Epithelial cell of esophagus (primary cell): ENCODE data around the gene TTC39B.
A peak's percentile ranks its signal among the peaks of the same experiment; 100 is the strongest.
"Not testable (repeated sequence)": the region's sequence is repeated elsewhere in the genome, so short reads cannot be mapped to it uniquely, and the experiment has no call there.

Source experiments
- DNase-seq: peaks from one replicate; pipeline ENCODE4 v3.0.0; 2010; ENCODE audit warnings: low read depth
- H3K4me3 ChIP-seq: 2 replicates; pipeline ENCODE4 v1.5.1; 2011; ENCODE audit warnings: mild to moderate bottlenecking, low read length, control low read depth
- TF ChIP-seq, protein P1 (sequence below): IDR thresholded peaks from 2 replicates; pipeline ENCODE4 v1.5.1; 2011; ENCODE audit warnings: low read depth, mild to moderate bottlenecking, low read length, control low read depth, inconsistent platforms; ENCODE audit not compliant: insufficient read depth; ENCODE audit errors: missing control alignments

Gene TTC39B

DNA sequence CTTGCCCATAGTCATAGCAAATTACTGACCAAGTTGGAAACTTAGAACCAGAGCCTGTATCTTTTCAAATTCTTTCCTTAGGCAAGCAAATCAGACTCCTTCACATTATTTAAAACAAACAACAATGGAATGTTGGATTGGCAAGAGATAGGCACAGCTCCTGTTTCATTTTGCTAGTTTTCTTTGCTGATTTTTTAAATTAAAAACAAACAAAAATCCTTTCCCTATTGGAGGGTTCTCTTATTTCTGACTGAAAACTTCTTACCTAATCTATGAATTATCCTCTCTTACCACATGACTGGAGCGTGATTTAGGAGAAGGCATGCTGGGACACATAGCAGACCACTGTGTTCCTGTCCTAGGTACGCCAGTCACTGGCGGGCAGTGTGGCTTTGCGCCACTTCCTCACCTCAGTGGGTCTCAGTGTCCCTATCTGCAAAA is 63.0 kb downstream of the TTC39B start:
- peak; percentile 36 for DNase-seq
- TF ChIP-seq, protein P1, sequence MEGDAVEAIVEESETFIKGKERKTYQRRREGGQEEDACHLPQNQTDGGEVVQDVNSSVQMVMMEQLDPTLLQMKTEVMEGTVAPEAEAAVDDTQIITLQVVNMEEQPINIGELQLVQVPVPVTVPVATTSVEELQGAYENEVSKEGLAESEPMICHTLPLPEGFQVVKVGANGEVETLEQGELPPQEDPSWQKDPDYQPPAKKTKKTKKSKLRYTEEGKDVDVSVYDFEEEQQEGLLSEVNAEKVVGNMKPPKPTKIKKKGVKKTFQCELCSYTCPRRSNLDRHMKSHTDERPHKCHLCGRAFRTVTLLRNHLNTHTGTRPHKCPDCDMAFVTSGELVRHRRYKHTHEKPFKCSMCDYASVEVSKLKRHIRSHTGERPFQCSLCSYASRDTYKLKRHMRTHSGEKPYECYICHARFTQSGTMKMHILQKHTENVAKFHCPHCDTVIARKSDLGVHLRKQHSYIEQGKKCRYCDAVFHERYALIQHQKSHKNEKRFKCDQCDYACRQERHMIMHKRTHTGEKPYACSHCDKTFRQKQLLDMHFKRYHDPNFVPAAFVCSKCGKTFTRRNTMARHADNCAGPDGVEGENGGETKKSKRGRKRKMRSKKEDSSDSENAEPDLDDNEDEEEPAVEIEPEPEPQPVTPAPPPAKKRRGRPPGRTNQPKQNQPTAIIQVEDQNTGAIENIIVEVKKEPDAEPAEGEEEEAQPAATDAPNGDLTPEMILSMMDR: no peak
- H3K4me3 ChIP-seq: no peak overlapping the region

DNA sequence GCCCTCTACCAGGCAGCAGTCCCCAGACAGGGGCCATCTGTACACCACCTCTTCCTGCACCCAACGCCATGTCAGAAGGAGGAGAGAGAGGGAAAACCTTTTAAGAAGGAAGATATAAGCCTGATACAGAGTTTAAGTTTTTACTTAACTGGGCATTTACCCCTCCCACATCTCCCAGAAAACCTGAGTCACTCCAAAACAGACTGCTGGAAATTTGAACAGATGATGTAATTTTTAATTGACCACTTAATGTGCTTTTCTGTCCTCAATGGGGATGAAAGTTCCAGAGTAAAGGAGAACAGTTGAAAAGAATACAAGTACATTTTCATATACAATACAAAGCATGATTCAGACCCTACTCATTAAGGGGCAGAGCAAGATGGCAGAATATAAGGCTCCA is 63.9 kb downstream of the TTC39B start:
- TF ChIP-seq, protein P1: no peak
- H3K4me3 ChIP-seq: no peak overlapping the region
- DNase-seq: peak; percentile 21

DNA sequence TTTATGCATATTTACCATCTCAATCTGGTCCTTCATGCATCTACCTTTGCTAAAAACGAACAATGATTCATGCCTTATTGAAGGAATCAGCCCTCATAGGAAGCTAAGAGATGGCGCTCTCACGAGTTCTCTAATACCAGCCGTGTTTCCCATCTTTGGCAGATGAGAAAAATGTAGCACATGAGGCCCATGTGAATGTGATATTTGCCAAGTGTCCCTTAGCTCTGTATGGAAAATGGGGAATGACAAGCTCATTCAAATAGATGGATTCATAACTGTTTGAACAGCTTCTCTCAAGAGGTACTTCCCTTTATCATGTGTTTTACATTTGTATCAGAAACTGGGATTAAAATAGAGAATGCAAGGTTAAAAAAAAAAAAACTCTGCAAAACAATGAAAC is 66.1 kb downstream of the TTC39B start:
- no peak overlapping the region for H3K4me3 ChIP-seq
- TF ChIP-seq, protein P1: no peak
- DNase-seq: no peak

DNA sequence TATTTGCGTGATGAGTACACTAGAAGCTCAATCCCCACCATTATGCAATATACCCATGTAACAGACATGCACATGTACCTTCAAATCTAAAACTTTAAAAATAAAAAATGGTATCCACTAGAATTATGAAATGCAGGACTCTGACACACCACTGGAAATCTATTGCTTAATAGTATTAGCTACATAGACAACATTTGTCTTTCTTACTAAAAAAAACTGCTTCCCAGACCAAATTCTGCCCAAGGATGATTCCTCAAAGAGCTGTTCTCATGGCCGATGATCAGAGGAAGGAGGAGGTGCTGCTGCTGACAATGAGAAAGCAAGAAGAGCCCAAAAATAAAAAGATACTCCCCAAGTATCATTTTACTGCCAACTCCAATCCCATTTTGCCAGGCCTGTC is 67.2 kb downstream of the TTC39B start:
- no peak for DNase-seq

DNA sequence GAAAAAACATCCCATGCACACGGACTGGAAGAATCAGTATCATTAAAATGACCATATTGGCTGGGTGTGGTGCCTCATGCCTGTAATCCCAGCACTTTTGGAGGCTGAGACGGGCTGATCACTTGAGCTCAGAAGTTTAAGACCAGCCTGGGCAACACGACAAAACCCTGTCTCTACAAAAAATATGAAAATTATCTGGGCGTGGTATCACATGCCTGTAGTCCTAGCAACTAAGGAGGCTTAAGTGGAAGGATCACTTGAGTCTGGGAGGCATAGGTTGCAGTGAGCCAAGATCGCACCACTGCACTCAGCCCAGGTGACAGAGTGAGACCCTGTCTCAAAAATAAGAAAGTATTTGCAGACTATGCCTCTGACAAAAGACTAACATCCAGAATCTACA is 68.4 kb downstream of the TTC39B start:
- TF ChIP-seq, protein P1: no peak
- H3K4me3 ChIP-seq: no peak overlapping the region
- no peak for DNase-seq

More for the DNA sequence above, 67.2 kb downstream of the TTC39B start:
- no peak overlapping the region for H3K4me3 ChIP-seq
- TF ChIP-seq, protein P1: no peak

DNA sequence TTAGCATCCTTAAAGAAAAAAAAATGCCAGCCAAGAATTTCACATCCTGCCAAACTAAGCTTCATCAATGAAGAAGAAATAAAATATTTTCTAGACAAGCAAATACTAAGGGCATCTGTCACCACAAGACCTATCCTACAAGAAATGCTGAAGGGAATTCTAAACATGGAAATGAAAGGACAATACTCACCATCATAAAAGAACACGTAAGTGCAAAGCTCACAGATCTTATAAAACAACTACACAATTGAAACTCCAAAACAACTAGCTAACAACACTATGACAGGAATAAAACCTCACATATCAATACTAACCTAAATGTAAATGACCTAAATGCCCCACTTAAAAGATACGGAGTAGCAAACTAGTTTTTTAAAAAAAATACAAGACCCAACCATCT is 71.4 kb downstream of the TTC39B start:
- TF ChIP-seq, protein P1: no peak
- no peak for DNase-seq
- no peak overlapping the region for H3K4me3 ChIP-seq

DNA sequence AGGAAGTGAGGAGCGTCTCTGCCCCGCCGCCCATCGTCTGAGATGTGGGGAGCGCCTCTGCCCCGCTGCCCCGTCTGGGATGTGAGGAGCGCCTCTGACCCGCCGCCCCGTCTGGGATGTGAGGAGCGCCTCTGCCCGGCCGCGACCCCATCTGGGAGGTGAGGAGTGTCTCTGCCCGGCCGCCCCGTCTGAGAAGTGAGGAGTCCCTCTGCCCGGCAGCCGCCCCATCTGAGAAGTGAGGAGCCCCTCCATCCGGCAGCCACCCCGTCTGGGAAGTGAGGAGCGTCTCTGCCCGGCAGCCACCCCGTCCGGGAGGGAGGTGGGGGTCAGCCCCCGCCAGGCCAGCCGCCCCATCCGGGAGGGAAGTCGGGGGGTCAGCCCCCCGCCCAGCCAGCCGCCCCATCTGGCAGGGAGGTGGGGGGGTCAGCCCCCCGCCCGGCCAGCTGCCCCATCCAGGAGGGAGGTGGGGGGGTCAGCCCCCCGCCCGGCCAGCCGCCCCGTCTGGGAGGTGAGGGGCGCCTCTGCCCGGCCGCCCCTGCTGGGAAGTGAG is 73.0 kb downstream of the TTC39B start:
- DNase-seq, H3K4me3 ChIP-seq: not testable (repeated sequence)

DNA sequence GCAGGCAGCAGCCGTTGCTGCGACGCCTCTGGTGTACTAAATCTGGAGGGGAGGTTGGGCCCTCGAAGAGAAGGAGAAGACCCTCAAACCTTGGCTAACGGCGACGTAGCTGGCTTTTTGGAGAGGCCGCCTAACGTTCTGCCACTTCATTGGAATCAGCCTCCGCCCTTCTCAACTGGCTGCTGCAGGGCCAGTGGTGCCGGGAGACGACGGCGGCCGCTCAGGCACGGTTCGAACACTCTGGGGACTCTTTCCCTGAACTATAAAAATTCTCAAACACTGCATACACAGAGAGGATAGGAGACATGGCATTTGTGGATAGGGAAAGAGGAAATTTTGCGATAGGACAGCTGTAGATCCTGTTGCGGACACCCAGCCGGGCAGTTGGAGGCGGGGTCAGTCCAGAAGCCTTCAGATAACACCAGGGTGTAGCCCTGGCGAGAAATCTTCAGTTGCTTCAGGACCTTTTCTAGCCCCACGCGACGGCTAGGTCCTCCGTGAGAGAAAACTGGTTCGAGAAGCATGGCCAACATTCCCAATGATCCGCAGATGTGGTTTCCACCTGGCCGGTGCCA is 74.2 kb downstream of the TTC39B start:
- not testable (repeated sequence) for DNase-seq, H3K4me3 ChIP-seq
